ENCODE results near the gene ROS1.

- TF ChIP-seq, protein P1, sequence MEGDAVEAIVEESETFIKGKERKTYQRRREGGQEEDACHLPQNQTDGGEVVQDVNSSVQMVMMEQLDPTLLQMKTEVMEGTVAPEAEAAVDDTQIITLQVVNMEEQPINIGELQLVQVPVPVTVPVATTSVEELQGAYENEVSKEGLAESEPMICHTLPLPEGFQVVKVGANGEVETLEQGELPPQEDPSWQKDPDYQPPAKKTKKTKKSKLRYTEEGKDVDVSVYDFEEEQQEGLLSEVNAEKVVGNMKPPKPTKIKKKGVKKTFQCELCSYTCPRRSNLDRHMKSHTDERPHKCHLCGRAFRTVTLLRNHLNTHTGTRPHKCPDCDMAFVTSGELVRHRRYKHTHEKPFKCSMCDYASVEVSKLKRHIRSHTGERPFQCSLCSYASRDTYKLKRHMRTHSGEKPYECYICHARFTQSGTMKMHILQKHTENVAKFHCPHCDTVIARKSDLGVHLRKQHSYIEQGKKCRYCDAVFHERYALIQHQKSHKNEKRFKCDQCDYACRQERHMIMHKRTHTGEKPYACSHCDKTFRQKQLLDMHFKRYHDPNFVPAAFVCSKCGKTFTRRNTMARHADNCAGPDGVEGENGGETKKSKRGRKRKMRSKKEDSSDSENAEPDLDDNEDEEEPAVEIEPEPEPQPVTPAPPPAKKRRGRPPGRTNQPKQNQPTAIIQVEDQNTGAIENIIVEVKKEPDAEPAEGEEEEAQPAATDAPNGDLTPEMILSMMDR (IDR thresholded peaks at IDR 0.05; ENCODE audit: insufficient read depth, low read depth, low read length): no peak
- no peak for TF ChIP-seq EZH2 (IDR thresholded peaks at IDR 0.05; ENCODE audit: insufficient read depth, low read length)
Observed at GRCh38 chr6:117418320-117418719, 7.4 kb downstream of the ROS1 start.
